Neural cell (in vitro differentiated cells): ENCODE results near the gene BPGM. TPM values are rescaled to one million over a fixed set of nuclear protein-coding genes. Genes with fewer than 3 reads are reported as not detected.

Source experiments
- H2AFZ ChIP-seq: fragments of 200-600, 300-800 bp; sonication (generic), shearing (Covaris generic); 2 replicates; pipeline ENCODE4 v1.6.0; 2014; ENCODE audit warnings: low read depth, mild to moderate bottlenecking, antibody characterized with exemption, low read length, moderate library complexity
- H3F3A ChIP-seq: fragments of 200-600 bp; shearing (Covaris generic); 2 replicates; pipeline ENCODE4 v1.6.1; 2016; ENCODE audit warnings: mild to moderate bottlenecking, moderate library complexity, mixed read lengths, antibody characterized with exemption, low read length; ENCODE audit not compliant: insufficient read depth, poor library complexity, severe bottlenecking
- H3K27ac ChIP-seq: fragments of 200-600, 300-800 bp; sonication (generic), shearing (Covaris generic); 2 replicates; pipeline ENCODE4 v1.5.1; 2014; ENCODE audit warnings: mild to moderate bottlenecking, low read length, moderate library complexity
- H3K27me3 ChIP-seq: fragments of 300-800, 200-600 bp; sonication (generic), shearing (Covaris generic); 2 replicates; pipeline ENCODE4 v1.6.0; 2014; ENCODE audit warnings: mild to moderate bottlenecking, low read depth, low read length, moderate library complexity; ENCODE audit not compliant: insufficient read depth
- H3K36me3 ChIP-seq: fragments of 300-800, 200-600 bp; sonication (generic), shearing (Covaris generic); 2 replicates; pipeline ENCODE4 v1.5.1; 2014; ENCODE audit warnings: mild to moderate bottlenecking, antibody characterized with exemption, low read length, moderate library complexity; ENCODE audit not compliant: insufficient read depth
- H3K4me2 ChIP-seq: fragments of 300-800, 200-600 bp; sonication (generic), shearing (Covaris generic); 2 replicates; pipeline ENCODE4 v1.6.0; 2014; ENCODE audit warnings: mild to moderate bottlenecking, low read length
- H3K4me3 ChIP-seq: fragments of 300-800, 200-600 bp; sonication (generic), shearing (Covaris generic); 2 replicates; pipeline ENCODE4 v1.5.1; 2014; ENCODE audit warnings: mild to moderate bottlenecking, low read length, moderate library complexity
- H3K79me2 ChIP-seq: fragments of 200-600 bp; shearing (Covaris generic); replicated peaks from 2 replicates; pipeline ENCODE4 v1.6.0; 2014; ENCODE audit warnings: mild to moderate bottlenecking, low read length, moderate library complexity; ENCODE audit not compliant: insufficient read depth
- H3K9ac ChIP-seq: fragments of 300-800, 200-600 bp; sonication (generic), shearing (Covaris generic); 2 replicates; pipeline ENCODE4 v1.6.1; 2016; ENCODE audit warnings: mild to moderate bottlenecking, low read length, mixed read lengths
- H3K9me2 ChIP-seq: fragments of 200-600 bp; shearing (Covaris generic); 2 replicates; pipeline ENCODE4 v1.6.1; 2016; ENCODE audit warnings: mild to moderate bottlenecking, low read length, mixed read lengths; ENCODE audit not compliant: insufficient read depth
- H3K9me3 ChIP-seq: fragments of 200-600, 300-800 bp; sonication (generic), shearing (Covaris generic); 2 replicates; pipeline ENCODE4 v1.6.1; 2016; ENCODE audit warnings: mild to moderate bottlenecking, mixed run types, low read length, moderate library complexity, mixed read lengths
- H4K20me1 ChIP-seq: fragments of 200-600 bp; shearing (Covaris generic); 2 replicates; pipeline ENCODE4 v1.6.1; 2016; ENCODE audit warnings: mild to moderate bottlenecking, mixed run types; ENCODE audit not compliant: insufficient read depth
- EP300 ChIP-seq: fragments of 450-650 bp; conservative IDR thresholded peaks from 2 replicates; pipeline ENCODE4 v1.6.1; 2014; ENCODE audit warnings: antibody characterized with exemption, mild to moderate bottlenecking, moderate library complexity; ENCODE audit not compliant: poor library complexity, severe bottlenecking
- EZH2 ChIP-seq: fragments of 200-600, 300-800 bp; shearing (Covaris generic), sonication (generic); IDR thresholded peaks from 2 replicates; pipeline ENCODE4 v1.6.1; 2014; ENCODE audit warnings: antibody characterized with exemption, low read length, borderline replicate concordance, mild to moderate bottlenecking; ENCODE audit not compliant: insufficient read depth, poor library complexity, severe bottlenecking
- MXI1 ChIP-seq: fragments of 450-650 bp; conservative IDR thresholded peaks from 2 replicates; pipeline ENCODE4 v1.6.1; 2014; ENCODE audit warnings: antibody characterized with exemption, mild to moderate bottlenecking; ENCODE audit not compliant: poor library complexity, severe bottlenecking
- POLR2AphosphoS5 ChIP-seq: IDR thresholded peaks from 2 replicates; pipeline ENCODE4 v1.6.1; 2012
- RAD21 ChIP-seq: fragments of 450-650 bp; conservative IDR thresholded peaks from 2 replicates; pipeline ENCODE4 v1.6.1; 2014; ENCODE audit warnings: antibody characterized with exemption, mild to moderate bottlenecking, moderate library complexity
- SMC3 ChIP-seq: fragments of 450-650 bp; conservative IDR thresholded peaks from 2 replicates; pipeline ENCODE4 v1.6.1; 2014; ENCODE audit warnings: antibody characterized with exemption, mild to moderate bottlenecking, moderate library complexity; ENCODE audit not compliant: poor library complexity
- TAF1 ChIP-seq: IDR thresholded peaks from 2 replicates; pipeline ENCODE4 v1.6.1; 2012; ENCODE audit warnings: low read depth
- polyA plus RNA-seq: library from polyadenylated mRNA; depleted of rRNA; stranded (reverse); fragments of >200 nt; gene quantifications from 2 replicates; pipeline ENCODE4 v1.2.3, GENCODE V29; 2014
- TF ChIP-seq, protein P1 (sequence below): IDR thresholded peaks from 2 replicates; pipeline ENCODE4 v1.6.1; 2012; ENCODE audit warnings: borderline replicate concordance
- TF ChIP-seq, protein P2 (sequence below): fragments of 450-650 bp; IDR thresholded peaks from 2 replicates; pipeline ENCODE4 v1.5.1; 2014; ENCODE audit warnings: antibody characterized with exemption, mild to moderate bottlenecking, moderate library complexity; ENCODE audit not compliant: poor library complexity, severe bottlenecking

The BPGM gene
- polyA plus RNA-seq, 1 donor from 2014 or later, result 57.4 TPM

DNA sequence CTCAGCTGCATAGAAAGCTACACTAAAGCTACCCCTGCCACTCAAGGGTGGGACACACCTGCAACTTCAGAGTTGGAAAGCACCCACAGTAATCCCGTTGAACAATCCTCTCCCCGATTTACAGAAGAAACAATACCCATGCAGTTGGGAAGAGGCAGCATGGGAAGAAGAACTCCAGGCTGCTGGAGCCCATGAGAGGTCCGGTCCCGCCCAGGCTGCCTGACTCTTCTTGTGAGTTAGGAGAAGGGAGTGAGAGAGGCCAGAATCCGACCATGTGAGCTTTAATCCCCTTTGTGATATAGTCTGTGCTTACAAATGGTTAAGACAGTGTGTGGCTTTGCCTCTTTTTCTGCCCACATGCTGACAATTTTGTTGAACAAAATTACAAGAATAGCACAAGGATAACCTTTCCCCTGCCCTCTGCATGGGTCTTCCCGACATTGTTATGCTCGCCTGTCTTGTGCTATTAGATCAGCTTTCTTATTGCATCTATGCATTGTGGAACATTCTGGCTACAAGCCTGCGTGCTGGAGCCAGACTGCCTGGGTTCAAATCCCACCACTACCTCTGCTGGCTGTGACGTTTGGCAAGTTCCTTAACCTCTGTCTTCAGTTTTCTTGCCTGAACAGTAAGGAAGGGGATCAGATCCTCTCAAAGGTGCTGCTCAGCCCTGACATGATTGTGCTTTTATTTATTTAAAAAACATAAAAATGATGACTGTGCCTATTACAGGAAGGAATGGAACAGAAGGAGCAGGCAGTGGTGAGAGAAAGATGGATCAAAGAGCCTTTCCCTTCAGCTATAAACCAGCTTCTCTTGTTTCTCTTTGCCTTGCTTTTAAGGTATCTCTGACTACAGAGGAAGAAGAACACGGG lies 56.0 kb downstream of the BPGM start:
- Histone ChIP-seq H3F3A (no peaks in the 10 kb centered on the region), H3K27ac (no peak overlapping the region), H4K20me1 (no peaks in the 10 kb centered on the region), H2AFZ (no peak overlapping the region), H3K9me3 (no peaks in the 10 kb centered on the region), H3K4me3 (no peak overlapping the region), H3K27me3 (no peaks in the 10 kb centered on the region), H3K4me2 (no peak overlapping the region), H3K79me2 (no peaks in the 10 kb centered on the region), H3K36me3 (no peaks in the 10 kb centered on the region), H3K9me2 (no peaks in the 10 kb centered on the region), H3K9ac (no peak overlapping the region)
- no peak for TF ChIP-seq TAF1
- no peak for TF ChIP-seq EZH2
- no peak for TF ChIP-seq SMC3
- TF ChIP-seq, protein P1, sequence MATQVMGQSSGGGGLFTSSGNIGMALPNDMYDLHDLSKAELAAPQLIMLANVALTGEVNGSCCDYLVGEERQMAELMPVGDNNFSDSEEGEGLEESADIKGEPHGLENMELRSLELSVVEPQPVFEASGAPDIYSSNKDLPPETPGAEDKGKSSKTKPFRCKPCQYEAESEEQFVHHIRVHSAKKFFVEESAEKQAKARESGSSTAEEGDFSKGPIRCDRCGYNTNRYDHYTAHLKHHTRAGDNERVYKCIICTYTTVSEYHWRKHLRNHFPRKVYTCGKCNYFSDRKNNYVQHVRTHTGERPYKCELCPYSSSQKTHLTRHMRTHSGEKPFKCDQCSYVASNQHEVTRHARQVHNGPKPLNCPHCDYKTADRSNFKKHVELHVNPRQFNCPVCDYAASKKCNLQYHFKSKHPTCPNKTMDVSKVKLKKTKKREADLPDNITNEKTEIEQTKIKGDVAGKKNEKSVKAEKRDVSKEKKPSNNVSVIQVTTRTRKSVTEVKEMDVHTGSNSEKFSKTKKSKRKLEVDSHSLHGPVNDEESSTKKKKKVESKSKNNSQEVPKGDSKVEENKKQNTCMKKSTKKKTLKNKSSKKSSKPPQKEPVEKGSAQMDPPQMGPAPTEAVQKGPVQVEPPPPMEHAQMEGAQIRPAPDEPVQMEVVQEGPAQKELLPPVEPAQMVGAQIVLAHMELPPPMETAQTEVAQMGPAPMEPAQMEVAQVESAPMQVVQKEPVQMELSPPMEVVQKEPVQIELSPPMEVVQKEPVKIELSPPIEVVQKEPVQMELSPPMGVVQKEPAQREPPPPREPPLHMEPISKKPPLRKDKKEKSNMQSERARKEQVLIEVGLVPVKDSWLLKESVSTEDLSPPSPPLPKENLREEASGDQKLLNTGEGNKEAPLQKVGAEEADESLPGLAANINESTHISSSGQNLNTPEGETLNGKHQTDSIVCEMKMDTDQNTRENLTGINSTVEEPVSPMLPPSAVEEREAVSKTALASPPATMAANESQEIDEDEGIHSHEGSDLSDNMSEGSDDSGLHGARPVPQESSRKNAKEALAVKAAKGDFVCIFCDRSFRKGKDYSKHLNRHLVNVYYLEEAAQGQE, result no peak
- TF ChIP-seq EP300, result no peak

DNA sequence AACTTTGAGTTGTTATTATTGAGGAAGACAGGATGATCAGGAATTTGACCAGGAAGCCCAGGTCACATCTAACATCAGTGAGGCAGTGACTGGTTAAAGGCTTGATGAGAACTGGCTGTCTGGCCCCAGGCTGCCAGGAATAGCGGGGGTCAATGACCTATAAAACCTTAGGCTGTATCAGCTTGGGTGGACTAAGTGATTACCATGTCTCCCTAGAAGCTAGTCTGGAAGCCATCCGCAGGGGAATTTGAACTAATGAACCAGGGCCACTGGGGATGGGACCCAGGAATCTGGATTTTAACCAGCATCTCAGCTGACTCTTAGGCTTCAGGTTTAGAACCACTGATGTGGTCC lies 56.6 kb downstream of the BPGM start:
- Histone ChIP-seq H3K9me2 (no peaks in the 10 kb centered on the region), H3K27me3 (no peaks in the 10 kb centered on the region), H3K9ac (no peak overlapping the region), H3F3A (no peaks in the 10 kb centered on the region), H4K20me1 (no peaks in the 10 kb centered on the region), H3K79me2 (no peaks in the 10 kb centered on the region), H3K4me2 (no peak overlapping the region), H3K27ac (no peak overlapping the region), H2AFZ (no peak overlapping the region), H3K36me3 (no peaks in the 10 kb centered on the region), H3K9me3 (no peaks in the 10 kb centered on the region), H3K4me3 (no peak overlapping the region)
- TF ChIP-seq, protein P1, result no peak
- TF ChIP-seq, protein P2, sequence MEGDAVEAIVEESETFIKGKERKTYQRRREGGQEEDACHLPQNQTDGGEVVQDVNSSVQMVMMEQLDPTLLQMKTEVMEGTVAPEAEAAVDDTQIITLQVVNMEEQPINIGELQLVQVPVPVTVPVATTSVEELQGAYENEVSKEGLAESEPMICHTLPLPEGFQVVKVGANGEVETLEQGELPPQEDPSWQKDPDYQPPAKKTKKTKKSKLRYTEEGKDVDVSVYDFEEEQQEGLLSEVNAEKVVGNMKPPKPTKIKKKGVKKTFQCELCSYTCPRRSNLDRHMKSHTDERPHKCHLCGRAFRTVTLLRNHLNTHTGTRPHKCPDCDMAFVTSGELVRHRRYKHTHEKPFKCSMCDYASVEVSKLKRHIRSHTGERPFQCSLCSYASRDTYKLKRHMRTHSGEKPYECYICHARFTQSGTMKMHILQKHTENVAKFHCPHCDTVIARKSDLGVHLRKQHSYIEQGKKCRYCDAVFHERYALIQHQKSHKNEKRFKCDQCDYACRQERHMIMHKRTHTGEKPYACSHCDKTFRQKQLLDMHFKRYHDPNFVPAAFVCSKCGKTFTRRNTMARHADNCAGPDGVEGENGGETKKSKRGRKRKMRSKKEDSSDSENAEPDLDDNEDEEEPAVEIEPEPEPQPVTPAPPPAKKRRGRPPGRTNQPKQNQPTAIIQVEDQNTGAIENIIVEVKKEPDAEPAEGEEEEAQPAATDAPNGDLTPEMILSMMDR, result no peak
- TF ChIP-seq RAD21, result no peak
- no peak for TF ChIP-seq MXI1
- TF ChIP-seq EZH2, result no peak
- no peak for TF ChIP-seq SMC3
- no peak for TF ChIP-seq TAF1
- TF ChIP-seq POLR2AphosphoS5, result no peak
- TF ChIP-seq EP300, result no peak
